ENCODE data around the gene TFDP3.

Gene TFDP3

DNA sequence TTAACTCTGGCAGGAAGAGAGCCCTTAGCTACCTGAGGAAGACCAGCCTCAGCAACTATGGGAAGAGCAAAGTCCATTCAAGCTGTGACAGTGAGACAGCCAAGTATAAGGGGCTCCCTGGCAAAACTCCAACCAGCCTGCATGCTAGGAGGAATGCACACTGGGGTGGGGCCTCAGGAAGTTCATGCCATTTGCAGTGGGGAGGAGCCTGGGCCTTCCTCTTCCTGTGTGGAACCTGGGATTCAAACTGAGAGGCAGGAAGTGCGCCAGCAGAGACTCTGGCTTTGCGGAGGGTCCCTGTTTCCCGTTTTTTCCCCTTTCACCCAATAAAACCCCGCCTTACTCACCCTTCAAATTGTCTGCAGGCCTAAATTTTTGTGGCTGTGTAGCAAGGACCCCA is 33.0 kb downstream of the TFDP3 start:
- no peak for DNase-seq

DNA sequence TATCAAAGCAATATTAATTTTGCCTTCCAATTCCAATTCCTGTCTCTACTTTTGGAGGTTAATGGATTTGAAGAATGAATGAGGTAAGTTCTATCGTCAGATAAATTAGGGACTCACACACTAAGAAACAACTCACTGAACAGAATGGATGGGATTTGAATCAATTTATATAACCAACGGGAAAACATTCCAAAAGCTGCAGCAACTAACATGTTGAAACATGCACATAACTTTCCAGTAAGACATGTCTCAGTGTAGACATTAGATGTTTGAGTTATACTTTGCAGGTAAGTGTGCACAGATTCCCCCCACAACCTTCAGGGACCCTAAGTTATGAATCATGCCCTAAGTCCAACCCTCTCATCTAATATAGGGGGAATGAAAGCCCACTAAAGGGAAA is 34.3 kb downstream of the TFDP3 start:
- DNase-seq, result no peak

DNA sequence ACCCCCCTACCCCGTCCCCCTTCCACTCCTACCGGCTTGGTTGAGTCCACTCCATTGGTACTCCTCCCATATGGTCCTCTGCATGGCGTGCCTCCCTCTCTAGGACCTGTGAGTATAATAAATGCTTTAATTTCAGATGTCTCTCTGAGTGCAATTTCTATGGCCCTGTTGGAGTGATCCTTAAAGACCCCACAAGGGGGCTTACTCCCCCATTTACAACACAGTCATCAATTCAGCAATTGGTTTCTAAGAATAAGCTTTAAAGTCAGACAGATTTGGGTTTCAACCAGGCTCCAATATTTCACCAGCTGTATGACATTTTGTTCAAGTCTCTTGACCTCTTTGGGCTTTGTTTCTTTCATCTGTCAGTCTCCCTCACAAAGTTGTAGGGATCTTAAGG is 38.7 kb downstream of the TFDP3 start:
- no peak for DNase-seq

DNA sequence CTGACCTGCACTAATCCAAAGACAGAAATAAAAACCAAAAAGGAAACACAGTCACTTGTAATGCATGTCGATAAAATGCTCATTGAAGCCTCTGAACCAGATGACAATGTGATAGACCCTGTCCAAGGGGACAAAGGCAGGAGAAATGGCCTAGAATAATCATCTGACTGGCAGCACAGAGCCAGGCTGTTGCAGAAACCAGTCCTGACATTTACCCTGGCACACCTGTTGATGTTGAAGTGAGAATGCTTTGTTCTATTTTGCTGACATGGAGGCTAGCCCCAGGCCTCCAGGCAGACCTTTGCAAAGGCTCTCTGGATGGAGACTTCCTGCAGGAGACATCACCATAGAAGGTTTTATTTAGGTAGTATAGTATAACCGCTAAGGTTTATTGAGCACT is 41.0 kb downstream of the TFDP3 start:
- no peak for DNase-seq

DNA sequence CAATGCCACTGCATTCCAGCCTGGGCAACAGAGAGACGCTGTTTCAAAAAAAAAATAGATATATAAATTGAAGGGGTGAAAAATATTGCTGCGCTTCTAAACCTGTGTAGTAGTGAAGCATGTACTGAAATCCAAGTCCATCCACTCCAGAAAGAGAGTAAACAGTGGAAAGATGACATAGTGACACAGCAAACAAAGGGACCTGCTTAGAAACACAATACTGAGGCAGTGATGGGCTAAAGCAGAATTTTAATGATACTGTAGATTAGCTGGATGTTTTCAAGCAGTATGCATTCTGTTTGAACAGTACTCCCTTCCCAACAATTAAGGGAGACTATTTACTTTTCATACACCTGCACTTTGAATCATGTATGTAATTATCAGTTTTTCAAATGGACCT is 42.5 kb downstream of the TFDP3 start:
- DNase-seq, result no peak

DNA sequence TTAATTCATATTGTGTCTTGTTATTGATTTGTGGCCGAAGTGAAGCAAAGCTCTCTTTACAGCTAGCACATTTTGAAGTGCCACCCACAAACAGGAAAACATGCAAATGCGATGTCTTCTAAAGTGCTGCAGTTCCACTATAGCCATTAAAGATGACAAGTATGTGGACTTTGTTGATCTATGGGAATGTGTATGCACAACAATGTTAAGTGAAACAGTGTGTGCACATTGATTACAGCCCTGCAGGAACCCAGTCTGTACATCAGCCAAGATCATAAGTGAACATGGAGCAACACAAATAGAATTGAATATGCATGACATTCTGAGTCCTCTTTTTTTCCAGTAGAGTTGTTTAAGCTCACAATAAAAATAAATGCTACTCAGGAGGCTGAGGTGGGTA is 43.0 kb downstream of the TFDP3 start:
- DNase-seq, result no peak

DNA sequence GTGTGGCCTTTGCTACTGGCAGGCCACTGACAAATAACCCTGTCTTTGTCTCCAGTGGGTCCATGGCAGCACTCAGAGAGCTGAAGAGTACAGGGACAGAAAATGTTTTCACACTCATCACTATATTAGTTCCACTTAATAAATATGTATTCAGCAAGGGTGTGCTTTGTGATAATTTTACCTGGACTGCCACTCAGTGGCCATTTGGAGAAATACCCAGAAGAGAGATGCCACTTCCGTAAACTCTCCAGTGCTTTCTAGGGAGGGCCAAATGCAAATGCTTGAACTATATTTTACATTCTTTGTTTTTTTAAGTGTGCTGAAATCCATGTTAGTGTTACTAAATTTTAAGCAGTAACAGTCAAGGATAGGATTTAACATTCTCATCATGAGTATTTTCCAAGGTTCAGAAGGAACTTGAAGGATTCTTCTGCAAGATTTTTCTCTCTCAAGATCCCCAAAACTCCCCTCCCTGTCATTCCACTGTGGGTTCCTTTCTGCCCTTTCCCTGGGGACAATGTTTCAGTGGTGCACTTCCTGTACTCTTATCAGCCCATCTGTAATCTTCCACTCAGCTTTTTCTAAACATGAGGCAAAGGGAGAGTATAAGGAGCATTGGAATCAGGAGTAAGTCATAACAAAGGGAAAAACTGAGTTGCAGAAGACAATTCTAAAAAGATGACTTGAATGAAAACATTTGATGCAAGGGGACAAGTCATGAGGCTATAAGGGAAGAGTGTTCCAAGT is 46.0 kb downstream of the TFDP3 start:
- no peak for DNase-seq
